MCF 10A (cell line): ENCODE measurements around the gene SH3PXD2B. TPM values are rescaled to one million over a fixed set of nuclear protein-coding genes. Genes with fewer than 3 reads are reported as not detected.

ENCODE experiments used
- BruUV-seq: library from RNA; stranded (reverse); fragments of 400-500 nt; replicated peaks from 2 replicates; lab custom pipeline; 2021; lab: Mats Ljungman, UMichigan
- CTCF ChIA-PET: fragments of 300-600 bp; sonication (Branson Sonifier 250); formaldehyde crosslinking; extraction: SDS; loops from one replicate; lab custom pipeline; 2021; ENCODE audit warnings: antibody characterized with exemption, inconsistent platforms; lab: Yijun Ruan, JAX
- POLR2A ChIA-PET: fragments of 300-600, 350-650 bp; sonication (Branson Sonifier 250); formaldehyde crosslinking; extraction: SDS; loops from one replicate; lab custom pipeline; 2020; ENCODE audit warnings: antibody characterized with exemption, inconsistent platforms; lab: Yijun Ruan, JAX
- DNase-seq: peaks from one replicate; pipeline ENCODE4 v3.0.0-alpha.2; 2018; ENCODE audit not compliant: unreplicated experiment
- H3K27ac Mint-ChIP-seq: one replicate; pipeline ENCODE4 v1.8.0; 2022; ENCODE audit warnings: mild to moderate bottlenecking, low read depth, mixed read lengths; ENCODE audit not compliant: unreplicated experiment
- H3K27me3 Mint-ChIP-seq: one replicate; pipeline ENCODE4 v1.8.0; 2022; ENCODE audit warnings: mixed read lengths; ENCODE audit not compliant: insufficient read depth, unreplicated experiment
- H3K36me3 Mint-ChIP-seq: one replicate; pipeline ENCODE4 v1.8.0; 2022; ENCODE audit warnings: mild to moderate bottlenecking, moderate library complexity, mixed read lengths; ENCODE audit not compliant: insufficient read depth, unreplicated experiment
- H3K4me1 Mint-ChIP-seq: one replicate; pipeline ENCODE4 v1.8.0; 2022; ENCODE audit warnings: mixed read lengths; ENCODE audit not compliant: insufficient read depth, unreplicated experiment
- H3K4me3 Mint-ChIP-seq: one replicate; pipeline ENCODE4 v1.8.0; 2022; ENCODE audit warnings: mild to moderate bottlenecking, moderate library complexity, mixed read lengths; ENCODE audit not compliant: unreplicated experiment
- H3K9me3 Mint-ChIP-seq: one replicate; pipeline ENCODE4 v1.8.0; 2022; ENCODE audit warnings: mixed read lengths; ENCODE audit not compliant: unreplicated experiment
- CTCF ChIP-seq: fragments of 200-600 bp; IDR thresholded peaks from one replicate; pipeline ENCODE4 v1.8.0; 2022; ENCODE audit warnings: antibody characterized with exemption, mild to moderate bottlenecking; ENCODE audit not compliant: unreplicated experiment
- intact Hi-C: fragments of 100-400 bp; cut with micrococcal nuclease; formaldehyde crosslinking; loops from 2 replicates; pipeline ENCODE4 v1.14.1; 2022
- total RNA-seq: library from RNA; stranded (reverse); gene quantifications from 2 replicates; pipeline ENCODE4 v1.2.3, GENCODE V29; 2022

SH3PXD2B gene
- total RNA-seq, 1 experiment from 2014 or later = 34.1 TPM

- DNase-seq = no peak
- ChIA-PET CTCF (interaction anchor here (0.6 kb wide), 1 partner anchor 24 kb away, joined by 3 read pairs; no protein-coding TSS in a partner anchor), POLR2A (interaction anchor here (0.7 to 1.1 kb wide), 2 partner anchors 14 to 22 kb away, joined by 3 read pairs; no protein-coding TSS in a partner anchor)
- H3K4me1 Mint-ChIP-seq = peaks cover 18% of the 10 kb centered on the region
- no peak overlapping the region for H3K4me3 Mint-ChIP-seq
- H3K36me3 Mint-ChIP-seq = peaks cover 37% of the 10 kb centered on the region
- intact Hi-C loops = no loop called here
- H3K9me3 Mint-ChIP-seq = no peaks in the 10 kb centered on the region
- H3K27ac Mint-ChIP-seq = peak overlapping the region; percentile 20
- no peak for TF ChIP-seq CTCF
- H3K27me3 Mint-ChIP-seq = no peaks in the 10 kb centered on the region
- BruUV-seq = no TSS peak
Observed at GRCh38 chr5:172428224-172429166, 25.8 kb downstream of the SH3PXD2B start.

- no peak for DNase-seq
- Mint-ChIP-seq H3K4me3 (no peak overlapping the region), H3K9me3 (no peaks in the 10 kb centered on the region), H3K27me3 (no peaks in the 10 kb centered on the region), H3K4me1 (peaks cover 18% of the 10 kb centered on the region), H3K36me3 (peaks cover 47% of the 10 kb centered on the region), H3K27ac (no peak overlapping the region)
- ChIA-PET POLR2A (interaction anchor here (0.6 to 1.1 kb wide), 3 partner anchors 17 to 56 kb away, joined by 3 to 9 read pairs (median 3); partner anchors contain the start of gene SH3PXD2B), CTCF (interaction anchor here (0.8 to 2.4 kb wide), 2 partner anchors 25 to 33 kb away, joined by 3 to 16 read pairs; no protein-coding TSS in a partner anchor)
- BruUV-seq = no TSS peak
- TF ChIP-seq CTCF = no peak
- intact Hi-C loops = no loop called here
Observed at GRCh38 chr5:172427202-172427601, 27.1 kb downstream of the SH3PXD2B start.

GRCh38 chr5:172426086-172426485 is 28.2 kb downstream of the SH3PXD2B start:
- intact Hi-C loops = no loop called here
- H3K4me3 Mint-ChIP-seq = no peak overlapping the region
- no peak overlapping the region for H3K27ac Mint-ChIP-seq
- TF ChIP-seq CTCF = no peak
- no peaks in the 10 kb centered on the region for H3K27me3 Mint-ChIP-seq
- DNase-seq = no peak
- H3K4me1 Mint-ChIP-seq = peaks cover 25% of the 10 kb centered on the region
- POLR2A ChIA-PET = interaction anchor here (1.3 kb wide), 1 partner anchor 9 kb away, joined by 3 read pairs; no protein-coding TSS in a partner anchor
- H3K9me3 Mint-ChIP-seq = no peaks in the 10 kb centered on the region
- peaks cover 53% of the 10 kb centered on the region for H3K36me3 Mint-ChIP-seq
- BruUV-seq = no TSS peak
- CTCF ChIA-PET = interaction anchor here (0.7 to 2.4 kb wide), 4 partner anchors 26 to 1235 kb away, joined by 3 to 16 read pairs (median 3); no protein-coding TSS in a partner anchor

GRCh38 chr5:172425402-172425801 is 28.9 kb downstream of the SH3PXD2B start:
- Mint-ChIP-seq H3K4me1 (peaks cover 31% of the 10 kb centered on the region), H3K27ac (peak overlapping the region; percentile 55), H3K4me3 (no peak overlapping the region), H3K9me3 (no peaks in the 10 kb centered on the region), H3K36me3 (peaks cover 57% of the 10 kb centered on the region), H3K27me3 (no peaks in the 10 kb centered on the region)
- TF ChIP-seq CTCF = no peak
- ChIA-PET CTCF (interaction anchor here (0.5 to 2.4 kb wide), 5 partner anchors 13 to 1236 kb away, joined by 3 to 16 read pairs (median 3); no protein-coding TSS in a partner anchor), POLR2A (interaction anchor here (1.3 to 2.6 kb wide), 3 partner anchors 8 to 12 kb away, joined by 3 to 9 read pairs (median 8); no protein-coding TSS in a partner anchor)
- intact Hi-C loops = no loop called here
- no peak for DNase-seq
- BruUV-seq = no TSS peak
